Measurements from ENCODE around the gene LARGE1.

The LARGE1 gene

GRCh38 chr22:33909075-33909458, 11.2 kb downstream of the LARGE1 start:
- no peaks in the 10 kb centered on the region; the same call in 1 of the 2 replicates for H3K27me3 ChIP-seq (ENCODE audit: insufficient read depth, low read length)
- no peaks in the 10 kb centered on the region for H3K79me2 ChIP-seq (ENCODE audit: insufficient read depth, low read length)
- H3K9ac ChIP-seq (ENCODE audit: low read length): no peak overlapping the region
- no peak overlapping the region for H3K4me2 ChIP-seq (ENCODE audit: low read length)
- no peaks in the 10 kb centered on the region for H3K9me2 ChIP-seq (ENCODE audit: low read depth, low read length)
- H3F3A ChIP-seq (ENCODE audit: insufficient read depth, low read length): no peaks in the 10 kb centered on the region
- H3K9me3 ChIP-seq (ENCODE audit: low read length): no peaks in the 10 kb centered on the region
- no peaks in the 10 kb centered on the region for H3K4me1 ChIP-seq (ENCODE audit: insufficient read depth, low read length, severe bottlenecking)
- H3K27ac ChIP-seq (ENCODE audit: low read depth, low read length, poor library complexity, severe bottlenecking): no peak overlapping the region
- H4K20me1 ChIP-seq (ENCODE audit: insufficient read depth, low read length): no peaks in the 10 kb centered on the region
- H3K4me3 ChIP-seq (ENCODE audit: low read depth, low read length, poor library complexity, severe bottlenecking): no peak overlapping the region
- TF ChIP-seq CTCF (IDR thresholded peaks at IDR 0.05; ENCODE audit: low read length): no peak
- TF ChIP-seq EZH2 (IDR thresholded peaks at IDR 0.05; ENCODE audit: borderline replicate concordance, low read length): no peak
- H2AFZ ChIP-seq (ENCODE audit: low read length): no peak overlapping the region
- no peaks in the 10 kb centered on the region; the same call in 1 of the 2 replicates for H3K36me3 ChIP-seq (ENCODE audit: insufficient read depth, low read length)

- H3K79me2 ChIP-seq (ENCODE audit: insufficient read depth, low read length): no peaks in the 10 kb centered on the region
- TF ChIP-seq CTCF (IDR thresholded peaks at IDR 0.05; ENCODE audit: low read length): no peak
- no peak for TF ChIP-seq EZH2 (IDR thresholded peaks at IDR 0.05; ENCODE audit: borderline replicate concordance, low read length)
- no peak overlapping the region for H3K27ac ChIP-seq (ENCODE audit: low read depth, low read length, poor library complexity, severe bottlenecking)
- H3K4me2 ChIP-seq (ENCODE audit: low read length): no peak overlapping the region
- H2AFZ ChIP-seq (ENCODE audit: low read length): no peak overlapping the region
- no peaks in the 10 kb centered on the region for H3K4me1 ChIP-seq (ENCODE audit: insufficient read depth, low read length, severe bottlenecking)
- H4K20me1 ChIP-seq (ENCODE audit: insufficient read depth, low read length): no peaks in the 10 kb centered on the region
- no peaks in the 10 kb centered on the region; the same call in 1 of the 2 replicates for H3K36me3 ChIP-seq (ENCODE audit: insufficient read depth, low read length)
- no peak overlapping the region for H3K4me3 ChIP-seq (ENCODE audit: low read depth, low read length, poor library complexity, severe bottlenecking)
- no peaks in the 10 kb centered on the region for H3K9me2 ChIP-seq (ENCODE audit: low read depth, low read length)
- no peaks in the 10 kb centered on the region for H3F3A ChIP-seq (ENCODE audit: insufficient read depth, low read length)
- no peaks in the 10 kb centered on the region; the same call in 1 of the 2 replicates for H3K27me3 ChIP-seq (ENCODE audit: insufficient read depth, low read length)
- no peak overlapping the region for H3K9ac ChIP-seq (ENCODE audit: low read length)
- H3K9me3 ChIP-seq (ENCODE audit: low read length): no peaks in the 10 kb centered on the region
These were observed 11.9 kb downstream of the LARGE1 start for GRCh38 chr22:33908171-33909074.

- H4K20me1 ChIP-seq (ENCODE audit: insufficient read depth, low read length): no peaks in the 10 kb centered on the region
- H3K9me2 ChIP-seq (ENCODE audit: low read depth, low read length): no peaks in the 10 kb centered on the region
- TF ChIP-seq EZH2 (IDR thresholded peaks at IDR 0.05; ENCODE audit: borderline replicate concordance, low read length) (no peak), CTCF (IDR thresholded peaks at IDR 0.05; ENCODE audit: low read length) (no peak)
- no peak overlapping the region for H3K27ac ChIP-seq (ENCODE audit: low read depth, low read length, poor library complexity, severe bottlenecking)
- H3K36me3 ChIP-seq (ENCODE audit: insufficient read depth, low read length): no peaks in the 10 kb centered on the region; the same call in 1 of the 2 replicates
- no peak overlapping the region for H3K4me2 ChIP-seq (ENCODE audit: low read length)
- H3K9me3 ChIP-seq (ENCODE audit: low read length): no peaks in the 10 kb centered on the region
- H3F3A ChIP-seq (ENCODE audit: insufficient read depth, low read length): no peaks in the 10 kb centered on the region
- no peak overlapping the region for H3K9ac ChIP-seq (ENCODE audit: low read length)
- H3K79me2 ChIP-seq (ENCODE audit: insufficient read depth, low read length): no peaks in the 10 kb centered on the region
- no peak overlapping the region for H3K4me3 ChIP-seq (ENCODE audit: low read depth, low read length, poor library complexity, severe bottlenecking)
- no peaks in the 10 kb centered on the region for H3K4me1 ChIP-seq (ENCODE audit: insufficient read depth, low read length, severe bottlenecking)
- H3K27me3 ChIP-seq (ENCODE audit: insufficient read depth, low read length): no peaks in the 10 kb centered on the region; the same call in 1 of the 2 replicates
- no peak overlapping the region for H2AFZ ChIP-seq (ENCODE audit: low read length)
These were observed 13.3 kb downstream of the LARGE1 start for GRCh38 chr22:33906954-33907353.
